ENCODE data around the gene RNF150.
A peak's percentile ranks its signal among the peaks of the same experiment; 100 is the strongest.

RNF150 gene

GRCh38 chr4:140969296-140969695, 164.0 kb downstream of the RNF150 start:
- no peak for DNase-seq

GRCh38 chr4:140968371-140968770, 164.9 kb downstream of the RNF150 start:
- DNase-seq: no peak

GRCh38 chr4:140963883-140964282, 169.4 kb downstream of the RNF150 start:
- no peak for DNase-seq

GRCh38 chr4:140955641-140956040, 177.6 kb downstream of the RNF150 start:
- no peak for DNase-seq

GRCh38 chr4:140952717-140953116, 180.6 kb downstream of the RNF150 start:
- peak; percentile 81 for DNase-seq

GRCh38 chr4:140947506-140947905, 185.8 kb downstream of the RNF150 start:
- DNase-seq: no peak

- no peak for DNase-seq
Measured at GRCh38 chr4:140945106-140945505, 188.2 kb downstream of the RNF150 start.

GRCh38 chr4:140944572-140944971, 188.7 kb downstream of the RNF150 start:
- peak; percentile 90 for DNase-seq

- peak; percentile 92 for DNase-seq
Measured at GRCh38 chr4:140944199-140944515, 189.1 kb downstream of the RNF150 start.

GRCh38 chr4:140943486-140944198, 189.6 kb downstream of the RNF150 start:
- DNase-seq: peak; percentile 95

- no peak for DNase-seq
Measured at GRCh38 chr4:140940589-140940988, 192.7 kb downstream of the RNF150 start.

- peak; percentile 91 for DNase-seq
Measured at GRCh38 chr4:140937866-140938265, 195.4 kb downstream of the RNF150 start.

- DNase-seq: peak; percentile 57
Measured at GRCh38 chr4:140935254-140935653, 198.0 kb downstream of the RNF150 start.

GRCh38 chr4:140932501-140933045, 200.7 kb downstream of the RNF150 start:
- DNase-seq: no peak

GRCh38 chr4:140931911-140932310, 201.4 kb downstream of the RNF150 start:
- DNase-seq: no peak

- no peak for DNase-seq
Measured at GRCh38 chr4:140930557-140930956, 202.7 kb downstream of the RNF150 start.

GRCh38 chr4:140930011-140930410, 203.3 kb downstream of the RNF150 start:
- DNase-seq: no peak

- DNase-seq: peak; percentile 36
Measured at GRCh38 chr4:140928880-140929279, 204.4 kb downstream of the RNF150 start.

GRCh38 chr4:140926672-140927071, 206.6 kb downstream of the RNF150 start:
- peak; percentile 15 for DNase-seq

- no peak for DNase-seq
Measured at GRCh38 chr4:140925417-140925816, 207.9 kb downstream of the RNF150 start.

GRCh38 chr4:140924761-140925392, 208.4 kb downstream of the RNF150 start:
- no peak for DNase-seq

- DNase-seq: no peak
Measured at GRCh38 chr4:140906993-140907962, 226.0 kb downstream of the RNF150 start.

- DNase-seq: no peak
Measured at GRCh38 chr4:140904904-140905303, 228.4 kb downstream of the RNF150 start.

Data from fibroblast of skin of right biceps (primary cell).